Astrocyte of the spinal cord (primary cell): ENCODE measurements around the gene KDELR3.

Experiments used
- DNase-seq: peaks from one replicate; pipeline ENCODE4 v3.0.0; 2011; ENCODE audit warnings: low read depth, low spot score
- H3K4me3 ChIP-seq: 2 replicates; pipeline ENCODE4 v1.5.1; 2011; ENCODE audit warnings: low read depth, mild to moderate bottlenecking, low read length, moderate library complexity
- in situ Hi-C: cut with HindIII; loops from 2 replicates; pipeline ENCODE4 v1.10.0; 2017; ENCODE audit warnings: low sequenced_read_pairs
- TF ChIP-seq, protein P1 (sequence below): IDR thresholded peaks from 2 replicates; pipeline ENCODE4 v1.5.1; 2012; ENCODE audit warnings: low read depth, mild to moderate bottlenecking, low read length, inconsistent platforms

KDELR3 gene

DNA sequence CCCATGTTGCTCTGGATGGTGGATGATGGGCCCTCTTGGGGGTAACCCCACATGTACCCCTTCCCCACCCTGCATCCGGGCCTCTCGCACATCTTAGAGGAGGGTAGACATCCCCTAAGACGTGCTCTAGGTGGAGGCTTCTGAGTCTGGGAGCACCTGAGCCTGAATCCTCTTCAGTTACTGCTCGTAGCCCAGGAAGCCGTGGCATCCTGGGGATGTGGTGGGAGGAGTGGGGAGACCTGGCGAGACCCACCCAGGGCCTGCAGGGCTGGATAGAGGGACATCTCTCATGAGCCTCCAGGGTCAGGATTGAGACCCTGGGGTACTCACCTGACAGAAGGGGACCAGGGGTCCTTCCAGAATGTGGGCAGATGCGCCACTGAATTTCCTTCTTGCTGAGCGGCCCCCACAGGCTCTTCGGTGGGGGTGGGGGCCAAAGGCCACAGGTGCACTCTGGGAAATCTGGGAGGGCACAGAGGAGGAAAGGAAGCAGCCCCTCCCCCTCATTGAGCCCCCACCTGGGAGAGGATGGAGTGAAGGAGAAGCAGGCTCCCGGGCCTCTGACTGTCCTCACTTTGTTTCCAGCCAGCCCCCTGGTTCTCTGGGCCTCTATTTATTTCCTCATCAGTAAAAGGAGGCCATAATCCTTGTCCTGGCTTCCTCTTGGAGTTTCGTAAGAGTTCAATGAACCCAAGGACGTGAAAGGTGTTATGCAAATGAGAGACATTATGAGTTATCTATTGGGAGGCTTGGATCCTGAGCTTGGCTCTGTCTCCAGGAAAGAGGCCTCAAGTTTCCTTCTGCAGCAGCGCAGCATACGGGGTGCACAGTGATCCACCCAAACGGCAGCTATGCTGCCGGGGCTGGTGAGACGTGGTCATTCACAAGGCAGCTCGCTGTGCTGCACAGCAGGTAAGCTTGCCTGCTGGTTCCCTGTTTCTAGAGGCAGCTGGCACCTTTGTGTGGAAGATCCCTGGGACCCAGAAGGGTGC lies 44.1 kb upstream of the KDELR3 start:
- TF ChIP-seq, protein P1, sequence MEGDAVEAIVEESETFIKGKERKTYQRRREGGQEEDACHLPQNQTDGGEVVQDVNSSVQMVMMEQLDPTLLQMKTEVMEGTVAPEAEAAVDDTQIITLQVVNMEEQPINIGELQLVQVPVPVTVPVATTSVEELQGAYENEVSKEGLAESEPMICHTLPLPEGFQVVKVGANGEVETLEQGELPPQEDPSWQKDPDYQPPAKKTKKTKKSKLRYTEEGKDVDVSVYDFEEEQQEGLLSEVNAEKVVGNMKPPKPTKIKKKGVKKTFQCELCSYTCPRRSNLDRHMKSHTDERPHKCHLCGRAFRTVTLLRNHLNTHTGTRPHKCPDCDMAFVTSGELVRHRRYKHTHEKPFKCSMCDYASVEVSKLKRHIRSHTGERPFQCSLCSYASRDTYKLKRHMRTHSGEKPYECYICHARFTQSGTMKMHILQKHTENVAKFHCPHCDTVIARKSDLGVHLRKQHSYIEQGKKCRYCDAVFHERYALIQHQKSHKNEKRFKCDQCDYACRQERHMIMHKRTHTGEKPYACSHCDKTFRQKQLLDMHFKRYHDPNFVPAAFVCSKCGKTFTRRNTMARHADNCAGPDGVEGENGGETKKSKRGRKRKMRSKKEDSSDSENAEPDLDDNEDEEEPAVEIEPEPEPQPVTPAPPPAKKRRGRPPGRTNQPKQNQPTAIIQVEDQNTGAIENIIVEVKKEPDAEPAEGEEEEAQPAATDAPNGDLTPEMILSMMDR: no peak
- in situ Hi-C loops: no loop called here
- H3K4me3 ChIP-seq: no peak overlapping the region
- DNase-seq: no peak

DNA sequence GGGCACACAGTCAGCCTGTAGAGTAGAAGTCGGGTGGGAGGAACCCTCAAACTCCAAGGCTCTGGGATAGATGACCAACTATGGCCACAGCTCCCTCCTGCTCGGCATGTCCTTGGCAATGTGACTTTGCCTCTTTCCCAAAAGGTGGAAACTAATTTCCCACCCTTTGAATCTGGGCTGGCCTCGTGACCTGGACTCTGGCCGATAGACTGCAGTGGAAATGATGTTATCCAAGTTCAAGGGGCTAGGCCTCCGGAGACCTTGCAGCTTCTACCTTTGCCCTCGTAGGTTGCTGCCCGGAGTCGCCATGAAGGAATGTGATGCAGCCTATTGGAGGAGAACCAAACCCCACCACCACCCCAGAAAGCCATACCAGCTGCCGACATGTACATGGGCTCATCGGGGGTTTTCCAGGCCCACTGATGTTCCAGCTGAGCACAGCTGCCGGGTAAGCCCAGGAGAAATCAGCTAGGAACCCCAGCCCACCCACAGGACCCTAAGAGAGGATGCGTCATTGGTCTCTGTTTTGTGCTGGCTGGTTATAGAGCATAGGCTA lies 43.3 kb upstream of the KDELR3 start:
- no peak overlapping the region for H3K4me3 ChIP-seq
- in situ Hi-C loops: no loop called here
- TF ChIP-seq, protein P1: no peak
- no peak for DNase-seq

DNA sequence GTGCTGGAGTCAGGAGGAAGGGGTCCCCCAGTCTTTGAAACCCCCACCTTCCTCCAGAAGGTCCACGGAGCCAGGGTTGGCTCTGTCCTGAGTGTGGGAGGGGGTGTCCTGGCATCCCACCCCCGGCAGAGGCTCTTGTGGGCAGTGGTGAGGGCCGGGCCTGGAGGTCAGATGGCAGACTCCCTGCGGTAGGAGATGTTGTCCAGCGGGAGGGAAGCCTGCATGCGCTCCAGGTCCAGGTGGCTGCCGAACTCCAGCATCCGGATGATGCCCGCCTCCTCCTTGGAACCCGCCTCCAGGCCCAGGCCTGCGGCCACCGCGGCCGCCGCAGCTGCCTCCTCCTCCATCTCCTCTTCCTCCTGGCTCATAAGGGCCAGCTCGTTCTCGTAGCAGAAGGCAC lies 41.3 kb upstream of the KDELR3 start:
- TF ChIP-seq, protein P1: no peak
- no peak overlapping the region for H3K4me3 ChIP-seq
- in situ Hi-C loops: no loop called here
- no peak for DNase-seq

DNA sequence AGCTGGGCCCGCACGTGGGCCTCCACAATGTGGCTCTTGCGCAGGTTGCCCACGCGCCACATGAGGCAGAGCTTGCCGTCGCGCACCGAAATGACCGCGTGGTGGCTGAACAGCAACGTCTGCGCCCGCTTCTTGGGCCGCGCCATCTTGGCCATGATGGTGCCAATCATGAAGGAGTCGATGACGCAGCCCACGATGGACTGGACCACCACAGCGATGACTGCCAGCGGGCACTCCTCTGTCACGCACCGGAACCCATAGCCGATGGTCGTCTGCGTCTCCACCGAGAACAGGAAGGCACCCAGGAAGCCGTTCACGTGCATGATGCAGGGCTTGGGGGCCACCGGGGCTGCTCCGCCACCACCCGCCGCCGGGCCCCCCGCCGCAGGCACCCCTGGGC lies 40.4 kb upstream of the KDELR3 start:
- no peak overlapping the region for H3K4me3 ChIP-seq
- no peak for DNase-seq
- in situ Hi-C loops: no loop called here
- TF ChIP-seq, protein P1: no peak

DNA sequence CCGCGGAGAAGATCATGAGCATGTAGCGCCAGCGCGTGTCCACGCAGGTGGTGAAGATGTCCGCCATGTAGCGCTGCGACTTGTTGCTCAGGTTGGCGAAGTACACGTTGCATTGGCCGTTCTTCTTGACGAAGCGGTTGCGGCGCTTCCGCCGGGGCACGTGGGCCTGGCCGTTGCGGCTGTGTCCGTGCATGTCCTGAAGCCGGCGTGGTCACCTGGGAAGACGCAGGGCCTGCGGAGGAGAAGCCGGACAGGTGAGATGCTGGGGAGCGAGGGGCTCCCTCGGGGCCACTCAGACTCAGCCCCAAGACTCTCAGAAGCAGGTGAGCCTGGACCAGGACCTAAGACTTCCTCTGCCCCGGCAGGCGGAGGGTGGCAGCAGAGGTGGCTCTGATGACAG lies 40.0 kb upstream of the KDELR3 start:
- no peak for DNase-seq
- H3K4me3 ChIP-seq: no peak overlapping the region
- TF ChIP-seq, protein P1: no peak
- in situ Hi-C loops: no loop called here

DNA sequence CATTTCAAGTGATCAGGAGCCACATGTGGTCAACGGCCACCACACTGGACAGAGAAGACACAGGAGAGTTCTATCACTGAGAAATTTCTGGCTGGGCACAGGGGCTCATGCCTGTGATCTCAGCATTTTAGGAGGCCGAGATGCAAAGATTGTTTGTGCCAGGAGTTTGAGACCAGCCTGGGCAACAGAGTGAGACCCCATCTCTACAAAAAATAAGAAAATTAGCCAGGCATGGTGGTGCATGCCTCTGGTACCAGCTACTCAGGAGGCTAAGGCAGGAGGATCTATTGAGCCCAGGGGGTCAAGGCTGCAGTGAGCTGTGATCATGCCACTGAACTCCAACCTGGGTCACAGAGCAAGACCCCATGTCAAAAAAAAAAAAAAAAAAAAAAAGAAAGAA lies 39.2 kb upstream of the KDELR3 start:
- in situ Hi-C loops: no loop called here
- no peak overlapping the region for H3K4me3 ChIP-seq
- TF ChIP-seq, protein P1: no peak
- no peak for DNase-seq
